Astrocyte of the spinal cord (primary cell): ENCODE measurements around the gene DEFB110.

Source experiments
- DNase-seq: peaks from one replicate; pipeline ENCODE4 v3.0.0; 2011; ENCODE audit warnings: low read depth, low spot score
- H3K4me3 ChIP-seq: 2 replicates; pipeline ENCODE4 v1.5.1; 2011; ENCODE audit warnings: low read depth, mild to moderate bottlenecking, low read length, moderate library complexity
- in situ Hi-C: cut with HindIII; loops from 2 replicates; pipeline ENCODE4 v1.10.0; 2017; ENCODE audit warnings: low sequenced_read_pairs
- TF ChIP-seq, protein P1 (sequence below): IDR thresholded peaks from 2 replicates; pipeline ENCODE4 v1.5.1; 2012; ENCODE audit warnings: low read depth, mild to moderate bottlenecking, low read length, inconsistent platforms

Gene DEFB110

DNA sequence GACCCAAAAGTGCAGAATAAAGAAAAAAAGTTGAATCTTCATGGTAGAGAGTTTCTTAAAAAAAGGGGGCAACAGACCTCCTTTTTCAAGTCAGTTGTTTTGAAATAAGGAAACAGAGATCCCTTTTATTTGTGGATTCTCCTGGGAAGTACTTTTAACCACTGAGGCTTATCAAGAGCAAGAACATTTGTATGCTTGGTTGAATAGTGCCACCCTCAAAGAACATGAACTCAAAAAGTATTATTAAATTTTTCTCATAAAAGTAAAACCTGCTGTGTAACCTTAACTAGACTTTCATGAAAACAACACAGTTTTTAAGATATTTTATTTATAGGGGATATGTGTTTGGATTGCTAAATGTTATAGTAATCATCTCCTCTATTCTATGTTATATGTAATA, at the start of gene DEFB110:
TSS of gene DEFB110 (minus strand) at position 101 of the 400 bp plus-strand sequence. CDS start at position 42, 59 bp downstream.
- TF ChIP-seq, protein P1, sequence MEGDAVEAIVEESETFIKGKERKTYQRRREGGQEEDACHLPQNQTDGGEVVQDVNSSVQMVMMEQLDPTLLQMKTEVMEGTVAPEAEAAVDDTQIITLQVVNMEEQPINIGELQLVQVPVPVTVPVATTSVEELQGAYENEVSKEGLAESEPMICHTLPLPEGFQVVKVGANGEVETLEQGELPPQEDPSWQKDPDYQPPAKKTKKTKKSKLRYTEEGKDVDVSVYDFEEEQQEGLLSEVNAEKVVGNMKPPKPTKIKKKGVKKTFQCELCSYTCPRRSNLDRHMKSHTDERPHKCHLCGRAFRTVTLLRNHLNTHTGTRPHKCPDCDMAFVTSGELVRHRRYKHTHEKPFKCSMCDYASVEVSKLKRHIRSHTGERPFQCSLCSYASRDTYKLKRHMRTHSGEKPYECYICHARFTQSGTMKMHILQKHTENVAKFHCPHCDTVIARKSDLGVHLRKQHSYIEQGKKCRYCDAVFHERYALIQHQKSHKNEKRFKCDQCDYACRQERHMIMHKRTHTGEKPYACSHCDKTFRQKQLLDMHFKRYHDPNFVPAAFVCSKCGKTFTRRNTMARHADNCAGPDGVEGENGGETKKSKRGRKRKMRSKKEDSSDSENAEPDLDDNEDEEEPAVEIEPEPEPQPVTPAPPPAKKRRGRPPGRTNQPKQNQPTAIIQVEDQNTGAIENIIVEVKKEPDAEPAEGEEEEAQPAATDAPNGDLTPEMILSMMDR = no peak
- in situ Hi-C loops = no loop called here
- no peak within 1 kb of the TSS for H3K4me3 ChIP-seq
- no peak for DNase-seq

GRCh38 chr6:50070101-50070500, 48.3 kb upstream of the DEFB110 start:
- no peak for DNase-seq
- in situ Hi-C loops = no loop called here
- TF ChIP-seq, protein P1 = no peak
- no peak overlapping the region for H3K4me3 ChIP-seq

DNA sequence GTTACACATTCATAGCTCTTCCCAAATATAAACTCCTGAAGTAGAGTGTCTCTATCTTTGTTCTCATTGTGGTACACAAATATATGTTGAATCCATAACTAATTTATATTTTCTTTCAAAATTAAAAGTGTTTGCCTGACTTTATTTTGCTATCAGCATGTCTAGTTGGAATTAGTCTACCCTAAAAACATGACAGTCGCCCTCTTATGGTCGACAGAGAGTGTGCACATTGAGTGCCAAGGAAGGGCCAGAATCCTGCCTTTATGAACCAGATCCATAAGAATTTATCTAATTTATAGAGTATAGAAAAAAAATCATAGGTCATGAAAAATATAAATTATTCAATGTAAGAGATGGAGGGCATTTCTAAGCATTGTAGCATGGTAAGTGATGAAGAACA, 40.3 kb upstream of the DEFB110 start:
- TF ChIP-seq, protein P1 = no peak
- no peak overlapping the region for H3K4me3 ChIP-seq
- no peak for DNase-seq
- in situ Hi-C loops = no loop called here

GRCh38 chr6:50056242-50056641, 34.4 kb upstream of the DEFB110 start:
- in situ Hi-C loops = no loop called here
- H3K4me3 ChIP-seq = no peak overlapping the region
- DNase-seq = no peak
- TF ChIP-seq, protein P1 = no peak

DNA sequence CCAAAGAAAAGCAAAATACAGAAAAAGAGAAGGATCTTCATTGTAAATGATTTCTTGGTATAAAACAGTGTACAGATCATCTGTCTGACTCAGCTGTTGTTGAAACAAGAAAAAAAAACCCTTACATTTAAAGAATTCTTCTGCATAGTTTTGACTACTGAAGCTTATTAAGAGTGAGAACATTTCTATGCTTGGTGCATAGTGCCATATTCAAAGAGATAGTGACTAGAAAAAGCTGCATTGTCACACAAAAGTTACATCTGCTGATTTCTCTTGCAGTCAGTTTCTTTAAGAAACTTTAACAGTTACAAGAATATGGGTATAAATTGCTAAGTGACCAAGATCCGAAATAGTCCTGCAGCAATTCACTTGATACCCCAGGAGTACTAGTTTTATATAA, 28.0 kb upstream of the DEFB110 start, which contains the start of gene DEFB112:
TSS of gene DEFB112 (minus strand) at position 101 of the 400 bp plus-strand sequence. CDS start at position 41, 60 bp downstream.
- no peak for DNase-seq
- TF ChIP-seq, protein P1 = no peak
- H3K4me3 ChIP-seq = no peak within 1 kb of the TSS
- in situ Hi-C loops = no loop called here

- TF ChIP-seq, protein P1 = no peak
- in situ Hi-C loops = no loop called here
- DNase-seq = no peak
- H3K4me3 ChIP-seq = no peak overlapping the region
These were observed 25.2 kb upstream of the DEFB110 start for GRCh38 chr6:50047026-50047425.
